ENCODE results near the gene TNS4.

DNA sequence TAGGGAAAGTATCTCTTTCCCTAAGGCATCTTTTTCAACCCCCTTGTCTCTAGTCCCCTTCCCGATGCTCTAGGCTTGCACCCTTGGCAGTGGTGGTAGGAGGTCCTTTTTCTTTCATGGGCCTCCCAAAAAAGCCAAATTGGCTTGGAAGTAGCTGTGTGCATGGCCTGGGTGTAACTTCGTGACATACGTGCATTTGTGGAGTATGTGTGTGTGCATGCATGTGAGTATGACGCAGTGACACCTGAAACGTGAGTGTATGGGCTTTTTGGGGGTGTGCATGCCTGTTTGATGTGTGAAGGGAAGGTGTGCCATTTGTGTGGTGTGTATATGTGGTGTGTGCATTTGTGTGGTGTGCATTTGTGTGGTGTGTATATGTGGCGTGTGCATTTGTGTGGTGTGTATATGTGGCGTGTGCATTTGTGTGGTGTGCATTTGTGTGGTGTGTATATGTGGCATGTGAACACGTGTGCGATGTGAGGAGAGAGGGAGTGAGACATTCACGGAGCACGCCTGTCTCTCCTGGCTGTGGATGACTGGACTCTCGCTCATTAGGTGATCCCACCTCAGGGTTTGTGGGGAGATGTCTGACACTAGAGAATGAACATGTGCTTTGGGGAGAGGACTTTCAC lies 42.5 kb downstream of the TNS4 start:
- TF ChIP-seq POLR2A (IDR thresholded peaks at IDR 0.05), result no peak
- TF ChIP-seq, protein P1, sequence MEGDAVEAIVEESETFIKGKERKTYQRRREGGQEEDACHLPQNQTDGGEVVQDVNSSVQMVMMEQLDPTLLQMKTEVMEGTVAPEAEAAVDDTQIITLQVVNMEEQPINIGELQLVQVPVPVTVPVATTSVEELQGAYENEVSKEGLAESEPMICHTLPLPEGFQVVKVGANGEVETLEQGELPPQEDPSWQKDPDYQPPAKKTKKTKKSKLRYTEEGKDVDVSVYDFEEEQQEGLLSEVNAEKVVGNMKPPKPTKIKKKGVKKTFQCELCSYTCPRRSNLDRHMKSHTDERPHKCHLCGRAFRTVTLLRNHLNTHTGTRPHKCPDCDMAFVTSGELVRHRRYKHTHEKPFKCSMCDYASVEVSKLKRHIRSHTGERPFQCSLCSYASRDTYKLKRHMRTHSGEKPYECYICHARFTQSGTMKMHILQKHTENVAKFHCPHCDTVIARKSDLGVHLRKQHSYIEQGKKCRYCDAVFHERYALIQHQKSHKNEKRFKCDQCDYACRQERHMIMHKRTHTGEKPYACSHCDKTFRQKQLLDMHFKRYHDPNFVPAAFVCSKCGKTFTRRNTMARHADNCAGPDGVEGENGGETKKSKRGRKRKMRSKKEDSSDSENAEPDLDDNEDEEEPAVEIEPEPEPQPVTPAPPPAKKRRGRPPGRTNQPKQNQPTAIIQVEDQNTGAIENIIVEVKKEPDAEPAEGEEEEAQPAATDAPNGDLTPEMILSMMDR (IDR thresholded peaks at IDR 0.05), result no peak
